GM18520 (cell line): Measurements from ENCODE around the gene GP9.
"Not testable (repeated sequence)": the region's sequence is repeated elsewhere in the genome, so short reads cannot be mapped to it uniquely, and the experiment has no call there.

ENCODE experiments used
- ATAC-seq: cut with Tn5 transposase; IDR thresholded peaks from one replicate; pipeline ENCODE4 v1.9.1; 2021; ENCODE audit not compliant: unreplicated experiment

GP9 gene

GRCh38 chr3:129106866-129107565 lies 46.4 kb downstream of the GP9 start:
- ATAC-seq: no peak

GRCh38 chr3:129107793-129108192 lies 47.2 kb downstream of the GP9 start:
- no peak for ATAC-seq

GRCh38 chr3:129111076-129111780 lies 50.6 kb downstream of the GP9 start:
- not testable (repeated sequence) for ATAC-seq
